ENCODE data around the gene NUP85. TPM values are rescaled to one million over a fixed set of nuclear protein-coding genes. Genes with fewer than 3 reads are reported as not detected.
"Not testable (repeated sequence)": the region's sequence is repeated elsewhere in the genome, so short reads cannot be mapped to it uniquely, and the experiment has no call there.

Gene NUP85
- polyA plus RNA-seq, 10 donors, result 32.9 to 62.6 (median 42.9) TPM

DNA sequence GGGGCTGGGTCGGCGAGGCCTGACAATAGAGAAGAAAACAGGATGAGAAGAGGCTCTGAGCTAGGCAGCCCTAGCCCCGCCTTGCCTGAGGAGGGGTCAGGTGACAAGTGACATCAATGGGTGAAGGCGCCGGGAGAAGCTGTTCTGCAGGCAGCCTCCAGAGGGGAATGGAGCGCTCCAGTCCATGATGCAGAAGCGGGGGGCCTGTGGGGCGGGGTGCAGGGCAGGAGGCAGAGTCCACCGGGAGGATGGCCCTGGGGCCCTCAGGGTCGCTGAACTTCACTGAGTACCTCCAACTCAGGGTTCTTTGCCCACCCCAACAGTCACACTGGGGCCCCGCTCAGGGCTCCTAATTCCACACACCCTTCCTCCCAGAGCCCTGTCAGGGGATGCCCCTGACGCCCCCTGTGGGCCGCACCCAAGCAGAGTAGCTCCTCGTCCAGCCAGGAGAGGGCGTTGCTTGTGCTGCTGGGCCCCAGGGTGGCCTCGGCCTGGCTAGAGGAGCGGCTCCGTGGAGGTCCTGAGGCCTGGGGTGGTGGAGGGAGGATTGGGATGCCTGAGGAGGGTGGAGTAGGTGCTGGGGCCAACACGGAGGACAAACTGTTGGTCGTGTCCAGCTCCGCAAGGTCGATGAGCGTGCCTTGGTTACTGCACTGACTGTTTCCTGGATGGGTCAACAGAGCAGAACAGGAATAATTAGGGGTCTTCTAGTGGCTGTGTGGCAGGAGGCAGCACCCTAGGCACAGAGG lies 35.1 kb downstream of the NUP85 start:
- DNase-seq, result peak in 1 of 3 donors; percentile 32

DNA sequence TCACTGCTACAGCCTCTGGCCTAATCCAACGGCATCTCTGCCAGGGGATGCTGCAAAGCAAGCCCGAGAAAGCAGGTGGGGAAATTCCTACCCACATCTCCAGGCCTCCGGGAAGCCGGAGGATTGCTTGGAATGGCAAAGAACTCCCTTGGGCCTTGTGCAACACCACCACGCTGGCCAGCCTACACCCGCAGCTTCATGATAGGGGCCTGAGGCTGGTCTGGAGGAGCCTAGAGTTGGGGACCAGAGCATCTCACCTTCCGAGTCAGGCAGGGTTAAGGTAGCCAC lies 35.6 kb downstream of the NUP85 start:
- DNase-seq, result no peak

DNA sequence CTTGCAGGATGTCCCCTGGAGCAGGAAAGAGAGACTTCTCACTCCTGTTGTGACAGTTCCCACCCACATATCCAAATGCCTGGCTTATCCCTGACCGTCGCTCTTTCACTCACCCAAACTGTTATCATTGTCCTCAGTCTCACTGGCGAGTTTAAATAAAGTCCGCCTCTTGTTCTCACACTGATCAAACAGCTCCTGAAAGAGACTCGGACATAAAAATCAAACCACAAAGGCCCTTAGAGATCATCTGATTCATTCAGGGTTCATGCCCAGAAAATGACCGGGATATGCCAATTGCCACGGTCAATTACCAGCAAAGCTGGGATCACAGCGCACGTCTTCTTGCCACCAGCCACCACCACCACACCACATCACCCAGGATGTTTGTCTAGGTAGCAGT lies 36.0 kb downstream of the NUP85 start:
- DNase-seq, result no peak

- no peak for DNase-seq
Measured at GRCh38 chr17:75241996-75242460, 36.5 kb downstream of the NUP85 start.

- no peak for DNase-seq
Measured at GRCh38 chr17:75242461-75243042, 37.1 kb downstream of the NUP85 start.

- DNase-seq, result no peak
Measured at GRCh38 chr17:75244133-75244866, 38.8 kb downstream of the NUP85 start.

DNA sequence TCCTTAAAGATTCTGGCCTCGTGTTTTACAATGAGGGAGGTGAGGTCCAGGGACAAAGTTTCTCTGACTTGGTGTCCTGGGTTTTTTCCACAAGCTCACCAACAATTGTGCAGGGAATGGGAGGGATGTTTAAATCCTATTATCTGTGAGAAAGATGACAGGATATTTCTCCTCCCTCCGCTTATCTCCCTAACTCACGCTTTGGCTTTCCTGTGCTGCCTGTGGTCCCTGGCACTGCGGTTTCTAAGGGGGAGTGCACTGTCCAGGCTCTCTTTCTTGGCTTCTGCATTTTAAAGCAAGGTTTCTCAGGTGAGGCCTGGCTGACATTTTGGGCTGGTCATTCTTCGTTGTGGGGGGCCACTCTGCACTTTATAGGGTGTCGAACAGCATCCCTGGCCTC lies 39.5 kb downstream of the NUP85 start:
- DNase-seq, result no peak

- no peak for DNase-seq
Measured at GRCh38 chr17:75246404-75246803, 40.9 kb downstream of the NUP85 start.

DNA sequence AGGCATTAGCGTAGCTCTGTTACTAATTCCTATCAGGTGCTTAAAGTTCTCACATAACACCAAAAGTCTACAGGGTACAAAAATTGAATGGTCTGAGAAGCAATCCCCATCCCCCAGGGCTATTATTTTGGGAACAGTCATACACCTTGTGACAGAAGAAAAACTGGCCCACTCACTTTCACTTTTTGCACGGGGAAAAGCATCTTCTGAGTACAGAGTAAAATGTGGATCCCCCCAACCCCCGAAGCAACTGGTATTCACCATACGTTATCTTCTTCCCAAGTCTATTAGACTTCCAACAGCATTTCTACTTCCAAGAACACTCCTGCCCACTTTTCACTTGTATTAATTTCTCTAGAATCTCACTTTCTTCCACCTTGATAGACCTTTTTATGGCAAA lies 44.1 kb downstream of the NUP85 start:
- DNase-seq, result no peak

GRCh38 chr17:75250009-75250471 lies 44.6 kb downstream of the NUP85 start:
- DNase-seq, result peak in 1 of 3 donors; percentile 39

- DNase-seq, result no peak
Measured at GRCh38 chr17:75252039-75252816, 46.7 kb downstream of the NUP85 start.

DNA sequence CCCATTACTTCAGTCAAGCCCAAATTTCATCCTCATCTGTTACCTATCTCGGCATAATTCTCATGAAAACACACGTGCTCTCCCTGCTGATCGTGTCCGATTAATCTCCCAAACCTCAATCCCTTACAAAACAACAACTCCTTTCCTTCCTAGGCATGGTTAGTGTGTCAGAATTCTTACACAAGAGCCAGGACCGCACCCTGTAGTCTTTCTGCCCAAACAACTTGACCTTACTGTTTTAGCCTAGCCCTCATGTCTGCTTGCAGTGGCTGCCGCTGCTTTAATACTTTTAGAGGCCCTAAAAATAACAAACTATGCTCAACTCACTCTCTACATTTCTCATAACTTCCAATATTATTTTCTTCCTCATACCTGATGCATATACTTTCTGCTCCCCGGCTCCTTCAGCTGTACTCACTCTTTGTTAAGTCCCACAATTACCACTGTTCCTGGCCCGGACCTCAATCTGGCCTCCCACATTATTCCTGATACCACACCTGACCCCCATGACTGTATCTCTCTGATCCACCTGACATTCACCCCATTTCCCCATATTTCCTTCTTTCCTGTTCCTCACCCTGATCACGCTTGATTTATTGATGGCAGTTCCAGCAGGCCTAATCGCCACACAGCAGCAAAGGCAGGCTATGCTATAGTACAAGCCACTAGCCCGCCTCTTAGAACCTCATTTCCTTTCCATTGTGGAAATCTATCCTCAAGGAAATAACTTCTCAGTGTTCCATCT lies 50.6 kb downstream of the NUP85 start:
- not testable (repeated sequence) for DNase-seq

DNA sequence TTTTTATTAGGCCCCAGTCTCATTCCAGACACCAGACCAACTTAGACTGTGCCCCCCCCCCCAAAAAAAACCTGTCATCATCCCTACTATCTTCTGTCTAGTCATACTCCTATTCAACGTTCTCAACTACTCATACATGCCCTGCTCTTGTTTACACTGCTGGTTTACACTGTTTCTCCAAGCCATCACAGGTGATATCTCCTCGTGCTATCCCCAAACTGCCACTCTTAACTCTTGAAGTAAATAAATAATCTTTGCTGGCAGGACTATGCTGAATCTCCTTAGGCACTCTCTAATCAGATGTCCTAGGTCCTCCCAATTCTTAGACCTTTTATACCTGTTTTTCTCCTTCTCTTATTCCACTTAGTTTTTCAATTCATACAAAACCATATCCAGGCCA lies 51.7 kb downstream of the NUP85 start:
- DNase-seq, result not testable (repeated sequence)

DNA sequence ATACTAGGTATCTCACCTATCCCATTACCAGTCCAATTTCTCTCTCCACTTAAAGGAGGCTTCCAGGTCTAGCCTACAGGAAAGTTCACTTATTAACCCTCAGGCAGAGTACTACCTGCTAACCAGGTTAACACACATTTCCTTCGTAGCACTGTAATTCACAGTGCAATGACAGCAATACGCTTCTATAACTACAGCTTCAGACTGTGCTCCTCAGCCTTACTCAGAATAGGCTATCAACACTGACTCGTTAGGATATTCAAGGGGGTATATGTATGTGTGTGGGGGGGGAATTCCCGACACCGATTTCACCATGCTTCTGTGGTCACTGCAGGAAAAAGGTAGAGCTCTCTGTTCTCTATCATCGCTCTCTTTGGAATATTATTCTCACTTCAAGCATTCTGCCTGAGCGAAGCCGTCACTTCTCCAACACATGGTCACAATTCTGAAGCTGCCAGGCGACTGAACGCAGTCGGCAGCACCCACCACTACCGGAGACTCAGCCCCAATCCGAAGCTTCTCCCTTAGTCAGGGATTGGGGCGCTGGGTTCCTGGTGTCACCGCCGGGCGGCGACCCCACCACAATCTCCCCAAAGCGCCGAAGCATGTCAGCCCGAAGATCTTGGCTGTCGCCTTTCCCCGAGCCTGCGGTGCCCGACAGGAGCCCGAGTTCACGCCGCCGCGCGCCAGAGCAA lies 55.3 kb downstream of the NUP85 start:
- no peak for DNase-seq

DNA sequence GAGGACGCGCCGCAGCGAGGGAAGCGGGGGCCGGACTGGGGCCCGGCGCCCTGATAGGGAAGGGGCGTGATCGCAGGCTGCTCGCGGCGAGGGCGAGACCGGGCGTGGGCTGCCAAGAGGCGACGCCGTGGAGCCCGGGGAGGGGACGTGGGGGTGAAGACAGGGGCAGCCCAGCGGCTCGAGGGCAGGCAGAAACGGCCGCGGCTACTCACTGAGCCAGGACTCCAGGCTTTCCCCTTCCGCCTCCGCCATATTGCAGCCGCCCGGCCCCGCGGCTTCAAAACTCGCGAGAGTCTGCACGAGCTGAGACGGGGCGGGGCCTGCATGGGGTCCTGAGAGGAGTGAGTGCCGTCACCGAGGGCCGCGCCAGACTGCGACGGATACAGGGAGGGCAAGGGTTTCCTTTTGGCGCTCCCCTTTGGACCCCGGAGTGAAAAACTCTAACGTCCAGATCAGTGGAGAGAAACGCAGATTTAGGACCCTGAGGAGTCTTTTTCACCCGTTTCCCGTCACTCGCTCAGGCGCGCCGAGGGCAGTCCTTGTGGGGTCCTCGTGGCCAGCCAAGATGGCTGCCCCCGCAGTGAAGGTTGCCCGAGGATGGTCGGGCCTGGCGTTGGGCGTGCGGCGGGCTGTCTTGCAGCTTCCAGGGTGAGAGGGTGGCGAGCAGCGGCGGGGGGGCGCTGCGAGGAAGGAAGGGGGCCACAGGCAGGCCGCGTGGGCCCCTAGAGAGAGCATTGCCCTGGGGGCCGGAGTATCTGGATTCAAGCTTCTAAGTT lies 56.0 kb downstream of the NUP85 start, which contains the start of the genes GGA3 and MRPS7:
Gene GGA3, minus strand, starts transcription at position 271 of the 776 bp plus-strand sequence. Its CDS starts 19 bp downstream, at position 252.
Gene MRPS7, plus strand, starts transcription at position 544 of the 776 bp plus-strand sequence. Its CDS starts 22 bp downstream, at position 566.
- peak; percentile 95 to 99 (median 97) for DNase-seq

- peak in 1 of 3 donors; percentile 39 for DNase-seq
Measured at GRCh38 chr17:75262112-75262606, 56.7 kb downstream of the NUP85 start.

- no peak for DNase-seq
Measured at GRCh38 chr17:75263055-75263454, 57.6 kb downstream of the NUP85 start.

- DNase-seq, result no peak
Measured at GRCh38 chr17:75265614-75266315, 60.3 kb downstream of the NUP85 start.

All from muscle of back (tissue), 11 donors.